IgD-negative memory B cell (primary cell): Measurements from ENCODE around the gene HES3. TPM values are rescaled to one million over a fixed set of nuclear protein-coding genes. Genes with fewer than 3 reads are reported as not detected.

Experiments used
- H3K27ac Mint-ChIP-seq, 3 donors: one replicate each; pipeline ENCODE4 v1.8.0; 2020 to 2022; ENCODE audit warnings: mild to moderate bottlenecking in 3 of 3, mixed read lengths in 3 of 3, moderate library complexity in 1 of 3
- H3K27me3 Mint-ChIP-seq: one replicate; pipeline ENCODE4 v1.8.0; 2021; ENCODE audit warnings: mixed read lengths
- H3K36me3 Mint-ChIP-seq: one replicate; pipeline ENCODE4 v1.8.0; 2020; ENCODE audit warnings: mild to moderate bottlenecking, mixed read lengths
- H3K4me1 Mint-ChIP-seq, 3 donors: one replicate each; pipeline ENCODE4 v1.8.0; 2020 to 2022; ENCODE audit warnings: mixed read lengths in 3 of 3, mild to moderate bottlenecking in 1 of 3
- H3K4me3 Mint-ChIP-seq, 4 donors: one replicate each; pipeline ENCODE4 v1.8.0; 2020 to 2022; ENCODE audit warnings: mild to moderate bottlenecking in 4 of 4, mixed read lengths in 4 of 4, moderate library complexity in 3 of 4
- H3K9me3 Mint-ChIP-seq, 3 donors: one replicate each; pipeline ENCODE4 v1.8.0; 2020 to 2021; ENCODE audit warnings: mixed read lengths in 3 of 3, mild to moderate bottlenecking in 1 of 3
- polyA plus RNA-seq: library from polyadenylated mRNA; unstranded; fragments of 300-500 nt; fragmentation: Illumina TruSeq; gene quantifications from one replicate; pipeline ENCODE4 v1.2.3, GENCODE V29; 2021

HES3 gene
- polyA plus RNA-seq, 1 donor from 2014 or later, result not detected

- peaks cover 31% of the 10 kb centered on the region for H3K27me3 Mint-ChIP-seq
These were observed 2.8 kb downstream of the HES3 start for GRCh38 chr1:6246497-6247467.

GRCh38 chr1:6247651-6248050 lies 3.7 kb downstream of the HES3 start:
- Mint-ChIP-seq H3K4me3 (peak overlapping the region in 1 of 4 donors; percentile 79), H3K36me3 (no peaks in the 10 kb centered on the region), H3K27me3 (peaks cover 30% of the 10 kb centered on the region), H3K9me3 (peaks cover 0 to 3% (median 0%) of the 10 kb centered on the region in 3 donors), H3K4me1 (peaks cover 3 to 12% (median 5%) of the 10 kb centered on the region in 3 donors), H3K27ac (peak overlapping the region in 2 of 3 donors; percentile 39 to 87)

More at GRCh38 chr1:6246497-6247467, 2.8 kb downstream of the HES3 start:
- peaks cover 3 to 12% (median 5%) of the 10 kb centered on the region in 3 donors for H3K4me1 Mint-ChIP-seq
- H3K4me3 Mint-ChIP-seq, result peak overlapping the region in 3 of 4 donors; percentile 74 to 79 (median 76)
- no peaks in the 10 kb centered on the region for H3K36me3 Mint-ChIP-seq
- peaks cover 0 to 3% (median 0%) of the 10 kb centered on the region in 3 donors for H3K9me3 Mint-ChIP-seq
- peak overlapping the region in 2 of 3 donors; percentile 43 to 87 for H3K27ac Mint-ChIP-seq

GRCh38 chr1:6248161-6248776 lies 4.3 kb downstream of the HES3 start:
- Mint-ChIP-seq H3K27ac (peak overlapping the region in 2 of 3 donors; percentile 53 to 58), H3K9me3 (peaks cover 0 to 3% (median 0%) of the 10 kb centered on the region in 3 donors), H3K27me3 (peaks cover 30% of the 10 kb centered on the region), H3K36me3 (no peaks in the 10 kb centered on the region), H3K4me3 (no peak overlapping the region), H3K4me1 (peaks cover 3 to 12% (median 5%) of the 10 kb centered on the region in 3 donors)

- Mint-ChIP-seq H3K36me3 (no peaks in the 10 kb centered on the region), H3K4me3 (no peak overlapping the region), H3K9me3 (peaks cover 0 to 3% (median 0%) of the 10 kb centered on the region in 3 donors), H3K27me3 (peaks cover 31% of the 10 kb centered on the region), H3K27ac (no peak overlapping the region), H3K4me1 (peaks cover 3 to 12% (median 5%) of the 10 kb centered on the region in 3 donors)
These were observed 5.2 kb downstream of the HES3 start for GRCh38 chr1:6248932-6249738.

- Mint-ChIP-seq H3K4me3 (peak overlapping the region in 1 of 4 donors; percentile 33), H3K27me3 (peaks cover 30% of the 10 kb centered on the region), H3K27ac (peak overlapping the region in 1 of 3 donors; percentile 53), H3K36me3 (no peaks in the 10 kb centered on the region), H3K9me3 (peaks cover 0 to 3% (median 0%) of the 10 kb centered on the region in 3 donors), H3K4me1 (peaks cover 3 to 12% (median 5%) of the 10 kb centered on the region in 3 donors)
These were observed 6.0 kb downstream of the HES3 start for GRCh38 chr1:6249739-6250689.

- no peak overlapping the region for H3K4me3 Mint-ChIP-seq
- peaks cover 0 to 3% (median 0%) of the 10 kb centered on the region in 3 donors for H3K9me3 Mint-ChIP-seq
- H3K36me3 Mint-ChIP-seq, result no peaks in the 10 kb centered on the region
- H3K27ac Mint-ChIP-seq, result no peak overlapping the region
- peaks cover 29% of the 10 kb centered on the region for H3K27me3 Mint-ChIP-seq
- H3K4me1 Mint-ChIP-seq, result peaks cover 3 to 12% (median 5%) of the 10 kb centered on the region in 3 donors
These were observed 7.3 kb downstream of the HES3 start for GRCh38 chr1:6251233-6251632.

- Mint-ChIP-seq H3K4me1 (peaks cover 0 to 7% (median 1%) of the 10 kb centered on the region in 3 donors), H3K9me3 (no peaks in the 10 kb centered on the region), H3K36me3 (no peaks in the 10 kb centered on the region), H3K27ac (peak overlapping the region in 1 of 3 donors; percentile 77), H3K4me3 (no peak overlapping the region), H3K27me3 (peaks cover 25% of the 10 kb centered on the region)
These were observed 7.8 kb downstream of the HES3 start for GRCh38 chr1:6251681-6252373.

- Mint-ChIP-seq H3K4me3 (no peak overlapping the region), H3K4me1 (peaks cover 0 to 1% (median 1%) of the 10 kb centered on the region in 3 donors), H3K36me3 (no peaks in the 10 kb centered on the region), H3K27me3 (peaks cover 22% of the 10 kb centered on the region), H3K27ac (peak overlapping the region in 1 of 3 donors; percentile 77), H3K9me3 (no peaks in the 10 kb centered on the region)
These were observed 8.4 kb downstream of the HES3 start for GRCh38 chr1:6252374-6252710.

- Mint-ChIP-seq H3K9me3 (no peaks in the 10 kb centered on the region), H3K36me3 (no peaks in the 10 kb centered on the region), H3K27me3 (peaks cover 17% of the 10 kb centered on the region), H3K4me1 (peaks cover 0 to 1% (median 0%) of the 10 kb centered on the region in 3 donors), H3K4me3 (no peak overlapping the region), H3K27ac (no peak overlapping the region)
These were observed 9.4 kb downstream of the HES3 start for GRCh38 chr1:6253380-6253779.

- Mint-ChIP-seq H3K27ac (no peak overlapping the region), H3K4me3 (no peak overlapping the region), H3K9me3 (no peaks in the 10 kb centered on the region), H3K27me3 (peaks cover 23% of the 10 kb centered on the region), H3K36me3 (no peaks in the 10 kb centered on the region), H3K4me1 (peaks cover 0 to 4% (median 0%) of the 10 kb centered on the region in 3 donors)
These were observed 10.7 kb downstream of the HES3 start for GRCh38 chr1:6254691-6255090.

- peaks cover 14% of the 10 kb centered on the region for H3K27me3 Mint-ChIP-seq
These were observed 12.7 kb downstream of the HES3 start for GRCh38 chr1:6256645-6257044.

GRCh38 chr1:6257541-6258069 lies 13.6 kb downstream of the HES3 start:
- Mint-ChIP-seq H3K9me3 (no peaks in the 10 kb centered on the region), H3K36me3 (no peaks in the 10 kb centered on the region), H3K4me3 (peak overlapping the region in 2 of 4 donors; percentile 30 to 76), H3K27ac (peak overlapping the region in 1 of 3 donors; percentile 7), H3K4me1 (peaks cover 0 to 4% (median 2%) of the 10 kb centered on the region in 3 donors), H3K27me3 (peaks cover 14% of the 10 kb centered on the region)

More at GRCh38 chr1:6256645-6257044, 12.7 kb downstream of the HES3 start:
- Mint-ChIP-seq H3K4me3 (no peak overlapping the region), H3K27ac (no peak overlapping the region), H3K4me1 (peaks cover 0 to 4% (median 0%) of the 10 kb centered on the region in 3 donors), H3K36me3 (no peaks in the 10 kb centered on the region), H3K9me3 (no peaks in the 10 kb centered on the region)

- H3K27me3 Mint-ChIP-seq, result peaks cover 14% of the 10 kb centered on the region
- H3K4me1 Mint-ChIP-seq, result peaks cover 0 to 4% (median 2%) of the 10 kb centered on the region in 3 donors
- H3K4me3 Mint-ChIP-seq, result peak overlapping the region in 2 of 4 donors; percentile 76
- no peaks in the 10 kb centered on the region for H3K9me3 Mint-ChIP-seq
- H3K27ac Mint-ChIP-seq, result no peak overlapping the region
- no peaks in the 10 kb centered on the region for H3K36me3 Mint-ChIP-seq
These were observed 14.7 kb downstream of the HES3 start for GRCh38 chr1:6258675-6259074.
